Stimulated activated CD4-positive, alpha-beta T cell treated with anti-CD3 and anti-CD28 coated beads, Interleukin-15, amount 100 ng/mL, for 1 hour (primary cell): ENCODE data around the gene COL26A1.
"Not testable (repeated sequence)": the region's sequence is repeated elsewhere in the genome, so short reads cannot be mapped to it uniquely, and the experiment has no call there.

Experiments
- DNase-seq, 2 donors: peaks; one replicate each; pipeline ENCODE4 v3.0.0-alpha.2; 2020; ENCODE audit warnings: low read depth in 1 of 2, low spot score in 1 of 2

The COL26A1 gene

GRCh38 chr7:101490439-101490838, 127.8 kb downstream of the COL26A1 start:
- DNase-seq = not testable (repeated sequence)

GRCh38 chr7:101491442-101491841, 128.8 kb downstream of the COL26A1 start:
- DNase-seq = not testable (repeated sequence)

GRCh38 chr7:101494602-101495329, 132.1 kb downstream of the COL26A1 start:
- no peak for DNase-seq

- DNase-seq = no peak
These were observed 133.3 kb downstream of the COL26A1 start for GRCh38 chr7:101496017-101496416.

GRCh38 chr7:101501351-101501750, 138.7 kb downstream of the COL26A1 start:
- no peak for DNase-seq

GRCh38 chr7:101502466-101503098, 139.9 kb downstream of the COL26A1 start:
- no peak for DNase-seq

GRCh38 chr7:101505510-101505909, 142.8 kb downstream of the COL26A1 start:
- DNase-seq = not testable (repeated sequence)

- no peak for DNase-seq
These were observed 143.9 kb downstream of the COL26A1 start for GRCh38 chr7:101506531-101506930.

GRCh38 chr7:101507327-101507726, 144.7 kb downstream of the COL26A1 start:
- DNase-seq = no peak

GRCh38 chr7:101507791-101508252, 145.1 kb downstream of the COL26A1 start:
- no peak for DNase-seq

GRCh38 chr7:101510297-101510696, 147.6 kb downstream of the COL26A1 start:
- no peak for DNase-seq

- no peak for DNase-seq
These were observed 149.3 kb downstream of the COL26A1 start for GRCh38 chr7:101511965-101512364.

- no peak for DNase-seq
These were observed 154.2 kb downstream of the COL26A1 start for GRCh38 chr7:101516851-101517250.

- no peak for DNase-seq
These were observed 154.6 kb downstream of the COL26A1 start for GRCh38 chr7:101517304-101517703.

GRCh38 chr7:101518336-101518735, 155.7 kb downstream of the COL26A1 start:
- no peak for DNase-seq

- DNase-seq = no peak
These were observed 156.8 kb downstream of the COL26A1 start for GRCh38 chr7:101519324-101520023.

- DNase-seq = no peak
These were observed 158.8 kb downstream of the COL26A1 start for GRCh38 chr7:101521430-101521925.

GRCh38 chr7:101522021-101522420, 159.3 kb downstream of the COL26A1 start:
- no peak for DNase-seq

- DNase-seq = no peak
These were observed 165.4 kb downstream of the COL26A1 start for GRCh38 chr7:101527844-101528667.

GRCh38 chr7:101529560-101529959, 166.9 kb downstream of the COL26A1 start:
- DNase-seq = no peak
